Ishikawa (cell line): ENCODE results near the gene TCF7L2.
A peak's percentile ranks its signal among the peaks of the same experiment; 100 is the strongest.

ENCODE experiments used
- CREB1 ChIP-seq: IDR thresholded peaks from 2 replicates; pipeline ENCODE4 v1.6.1; 2012; ENCODE audit warnings: low read depth
- EP300 ChIP-seq: IDR thresholded peaks from 2 replicates; pipeline ENCODE4 v1.6.1; 2012; ENCODE audit warnings: borderline replicate concordance
- FOXM1 ChIP-seq: IDR thresholded peaks from 2 replicates; pipeline ENCODE4 v1.6.1; 2012; ENCODE audit warnings: low read depth, borderline replicate concordance
- RAD21 ChIP-seq: IDR thresholded peaks from 2 replicates; pipeline ENCODE4 v1.6.1; 2012; ENCODE audit warnings: low read depth
- TAF1 ChIP-seq: IDR thresholded peaks from 2 replicates; pipeline ENCODE4 v1.6.1; 2012; ENCODE audit warnings: low read depth, mild to moderate bottlenecking
- TCF12 ChIP-seq: IDR thresholded peaks from 2 replicates; pipeline ENCODE4 v1.6.1; 2012; ENCODE audit warnings: low read depth
- YY1 ChIP-seq: IDR thresholded peaks from 2 replicates; pipeline ENCODE4 v1.6.1; 2012; ENCODE audit warnings: low read depth
- ZBTB7A ChIP-seq: IDR thresholded peaks from 2 replicates; pipeline ENCODE4 v1.6.1; 2012; ENCODE audit warnings: low read depth
- TF ChIP-seq, protein P1 (sequence below): IDR thresholded peaks from 2 replicates; pipeline ENCODE4 v1.6.1; 2012; ENCODE audit warnings: low read depth, mild to moderate bottlenecking

DNA sequence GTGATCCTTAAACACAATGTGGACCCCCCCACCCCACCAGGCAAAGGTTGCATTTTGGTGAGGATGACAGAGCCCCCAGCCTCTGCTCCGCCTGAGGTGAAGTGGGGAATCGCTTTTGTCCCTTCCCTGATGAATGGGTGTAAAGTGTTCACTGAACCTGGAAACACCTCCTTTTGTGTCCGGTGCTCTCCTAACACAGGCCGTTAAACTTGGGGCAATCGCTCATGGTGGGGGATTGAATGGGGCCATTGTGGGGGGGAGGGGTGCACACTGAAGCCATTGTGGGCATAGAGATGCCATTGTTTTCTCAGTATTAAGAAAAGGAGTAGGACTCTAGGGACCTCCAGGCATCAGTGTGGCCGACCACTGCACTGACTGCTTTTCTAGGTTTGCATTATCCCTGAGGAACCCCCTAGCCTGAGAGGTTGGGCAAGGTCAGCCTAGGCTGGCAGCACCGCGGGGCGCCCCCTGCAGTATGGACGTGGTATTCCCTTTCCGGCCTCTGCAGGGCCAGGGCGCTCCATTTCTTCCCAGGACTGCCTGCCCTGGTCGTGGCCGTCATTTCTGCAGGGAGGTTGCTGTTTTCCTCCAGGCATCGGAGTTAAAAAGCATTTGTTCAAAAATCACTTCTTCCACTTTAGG lies 158.3 kb downstream of the TCF7L2 start:
- TF ChIP-seq, protein P1, sequence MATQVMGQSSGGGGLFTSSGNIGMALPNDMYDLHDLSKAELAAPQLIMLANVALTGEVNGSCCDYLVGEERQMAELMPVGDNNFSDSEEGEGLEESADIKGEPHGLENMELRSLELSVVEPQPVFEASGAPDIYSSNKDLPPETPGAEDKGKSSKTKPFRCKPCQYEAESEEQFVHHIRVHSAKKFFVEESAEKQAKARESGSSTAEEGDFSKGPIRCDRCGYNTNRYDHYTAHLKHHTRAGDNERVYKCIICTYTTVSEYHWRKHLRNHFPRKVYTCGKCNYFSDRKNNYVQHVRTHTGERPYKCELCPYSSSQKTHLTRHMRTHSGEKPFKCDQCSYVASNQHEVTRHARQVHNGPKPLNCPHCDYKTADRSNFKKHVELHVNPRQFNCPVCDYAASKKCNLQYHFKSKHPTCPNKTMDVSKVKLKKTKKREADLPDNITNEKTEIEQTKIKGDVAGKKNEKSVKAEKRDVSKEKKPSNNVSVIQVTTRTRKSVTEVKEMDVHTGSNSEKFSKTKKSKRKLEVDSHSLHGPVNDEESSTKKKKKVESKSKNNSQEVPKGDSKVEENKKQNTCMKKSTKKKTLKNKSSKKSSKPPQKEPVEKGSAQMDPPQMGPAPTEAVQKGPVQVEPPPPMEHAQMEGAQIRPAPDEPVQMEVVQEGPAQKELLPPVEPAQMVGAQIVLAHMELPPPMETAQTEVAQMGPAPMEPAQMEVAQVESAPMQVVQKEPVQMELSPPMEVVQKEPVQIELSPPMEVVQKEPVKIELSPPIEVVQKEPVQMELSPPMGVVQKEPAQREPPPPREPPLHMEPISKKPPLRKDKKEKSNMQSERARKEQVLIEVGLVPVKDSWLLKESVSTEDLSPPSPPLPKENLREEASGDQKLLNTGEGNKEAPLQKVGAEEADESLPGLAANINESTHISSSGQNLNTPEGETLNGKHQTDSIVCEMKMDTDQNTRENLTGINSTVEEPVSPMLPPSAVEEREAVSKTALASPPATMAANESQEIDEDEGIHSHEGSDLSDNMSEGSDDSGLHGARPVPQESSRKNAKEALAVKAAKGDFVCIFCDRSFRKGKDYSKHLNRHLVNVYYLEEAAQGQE: no peak
- TF ChIP-seq ZBTB7A (no peak), EP300 (no peak), YY1 (no peak), RAD21 (peak; percentile 65), TCF12 (no peak), FOXM1 (no peak), CREB1 (no peak), TAF1 (no peak)
